Osteoblast (primary cell): ENCODE measurements around the gene PRMT1. TPM values are rescaled to one million over a fixed set of nuclear protein-coding genes. Genes with fewer than 3 reads are reported as not detected.

Experiments
- DNase-seq: peaks from one replicate; pipeline ENCODE4 v3.0.0; 2011; ENCODE audit warnings: low spot score, mixed read lengths; ENCODE audit not compliant: insufficient read length; ENCODE audit errors: missing footprints
- H2AFZ ChIP-seq: 2 replicates; pipeline ENCODE4 v1.6.0; 2011; ENCODE audit warnings: mild to moderate bottlenecking, low read length
- H3K27ac ChIP-seq: 2 replicates; pipeline ENCODE4 v1.5.1; 2011; ENCODE audit warnings: mild to moderate bottlenecking, low read depth, low read length, moderate library complexity
- H3K27me3 ChIP-seq: 2 replicates; pipeline ENCODE4 v1.6.0; 2012; ENCODE audit warnings: mild to moderate bottlenecking, control low read depth, inconsistent platforms, low read length, moderate library complexity; ENCODE audit not compliant: insufficient read depth
- H3K36me3 ChIP-seq: 2 replicates; pipeline ENCODE4 v1.5.1; 2011; ENCODE audit warnings: mild to moderate bottlenecking, low read length, control low read depth, moderate library complexity; ENCODE audit not compliant: insufficient read depth
- H3K4me1 ChIP-seq: 2 replicates; pipeline ENCODE4 v1.5.1; 2011; ENCODE audit warnings: mild to moderate bottlenecking, low read length, control low read depth, moderate library complexity; ENCODE audit not compliant: insufficient read depth
- H3K4me2 ChIP-seq: 2 replicates; pipeline ENCODE4 v1.6.0; 2011; ENCODE audit warnings: mild to moderate bottlenecking, low read length; ENCODE audit not compliant: insufficient read depth
- H3K4me3 ChIP-seq: fragments of 200-600 bp; sonication (generic); 3 replicates; pipeline ENCODE4 v1.5.1; 2012; ENCODE audit warnings: mild to moderate bottlenecking, low read length, inconsistent platforms; ENCODE audit not compliant: insufficient read depth
- H3K79me2 ChIP-seq: 2 replicates; pipeline ENCODE4 v1.6.0; 2012; ENCODE audit warnings: mild to moderate bottlenecking, low read length, control low read depth, inconsistent platforms; ENCODE audit not compliant: insufficient read depth
- H3K9me3 ChIP-seq: 2 replicates; pipeline ENCODE4 v1.5.1; 2011; ENCODE audit warnings: low read depth, low read length, control low read depth
- H4K20me1 ChIP-seq: 2 replicates; pipeline ENCODE4 v1.6.0; 2012; ENCODE audit warnings: mild to moderate bottlenecking, low read length, control low read depth; ENCODE audit not compliant: insufficient read depth
- total RNA-seq: library from RNA; depleted of rRNA; stranded (reverse); fragments of >200 nt; gene quantifications from 2 replicates; pipeline ENCODE4 v1.2.3, GENCODE V29; 2012
- TF ChIP-seq, protein P1 (sequence below): IDR thresholded peaks from 2 replicates; pipeline ENCODE4 v1.5.1; 2011; ENCODE audit warnings: mild to moderate bottlenecking, low read depth, low read length, moderate library complexity; ENCODE audit errors: extremely low read depth

The PRMT1 gene
- total RNA-seq, 1 donor = 208 TPM

DNA sequence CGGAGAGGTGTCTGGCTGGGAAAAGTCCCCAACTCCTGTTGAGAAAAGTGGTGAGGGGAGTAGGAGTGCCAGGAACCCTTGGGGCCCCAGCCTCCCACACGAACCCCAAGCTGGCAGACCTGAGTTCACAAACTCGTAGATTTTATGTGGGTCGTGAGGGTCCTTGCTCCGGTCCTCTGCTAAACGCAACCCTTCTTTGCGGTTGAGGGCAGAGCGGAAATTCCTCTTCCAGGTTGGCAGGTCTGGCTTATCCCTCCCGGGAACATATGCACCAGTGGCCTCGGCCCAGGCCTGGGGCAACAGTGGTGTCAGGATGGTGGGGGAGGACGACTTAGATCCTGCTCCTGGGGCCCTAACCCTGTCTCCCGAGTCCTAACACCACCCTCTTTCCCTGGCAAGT is 13.8 kb upstream of the PRMT1 start:
- H3K4me1 ChIP-seq = peaks cover 14% of the 10 kb centered on the region
- peaks cover 38% of the 10 kb centered on the region for H3K36me3 ChIP-seq
- H2AFZ ChIP-seq = no peak overlapping the region
- H3K27ac ChIP-seq = no peak overlapping the region
- H3K4me3 ChIP-seq = no peak overlapping the region
- H4K20me1 ChIP-seq = peaks cover 13% of the 10 kb centered on the region
- no peak for DNase-seq
- no peak overlapping the region for H3K4me2 ChIP-seq
- TF ChIP-seq, protein P1, sequence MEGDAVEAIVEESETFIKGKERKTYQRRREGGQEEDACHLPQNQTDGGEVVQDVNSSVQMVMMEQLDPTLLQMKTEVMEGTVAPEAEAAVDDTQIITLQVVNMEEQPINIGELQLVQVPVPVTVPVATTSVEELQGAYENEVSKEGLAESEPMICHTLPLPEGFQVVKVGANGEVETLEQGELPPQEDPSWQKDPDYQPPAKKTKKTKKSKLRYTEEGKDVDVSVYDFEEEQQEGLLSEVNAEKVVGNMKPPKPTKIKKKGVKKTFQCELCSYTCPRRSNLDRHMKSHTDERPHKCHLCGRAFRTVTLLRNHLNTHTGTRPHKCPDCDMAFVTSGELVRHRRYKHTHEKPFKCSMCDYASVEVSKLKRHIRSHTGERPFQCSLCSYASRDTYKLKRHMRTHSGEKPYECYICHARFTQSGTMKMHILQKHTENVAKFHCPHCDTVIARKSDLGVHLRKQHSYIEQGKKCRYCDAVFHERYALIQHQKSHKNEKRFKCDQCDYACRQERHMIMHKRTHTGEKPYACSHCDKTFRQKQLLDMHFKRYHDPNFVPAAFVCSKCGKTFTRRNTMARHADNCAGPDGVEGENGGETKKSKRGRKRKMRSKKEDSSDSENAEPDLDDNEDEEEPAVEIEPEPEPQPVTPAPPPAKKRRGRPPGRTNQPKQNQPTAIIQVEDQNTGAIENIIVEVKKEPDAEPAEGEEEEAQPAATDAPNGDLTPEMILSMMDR = no peak
- H3K27me3 ChIP-seq = no peaks in the 10 kb centered on the region
- H3K79me2 ChIP-seq = peaks cover 35% of the 10 kb centered on the region
- no peaks in the 10 kb centered on the region for H3K9me3 ChIP-seq

DNA sequence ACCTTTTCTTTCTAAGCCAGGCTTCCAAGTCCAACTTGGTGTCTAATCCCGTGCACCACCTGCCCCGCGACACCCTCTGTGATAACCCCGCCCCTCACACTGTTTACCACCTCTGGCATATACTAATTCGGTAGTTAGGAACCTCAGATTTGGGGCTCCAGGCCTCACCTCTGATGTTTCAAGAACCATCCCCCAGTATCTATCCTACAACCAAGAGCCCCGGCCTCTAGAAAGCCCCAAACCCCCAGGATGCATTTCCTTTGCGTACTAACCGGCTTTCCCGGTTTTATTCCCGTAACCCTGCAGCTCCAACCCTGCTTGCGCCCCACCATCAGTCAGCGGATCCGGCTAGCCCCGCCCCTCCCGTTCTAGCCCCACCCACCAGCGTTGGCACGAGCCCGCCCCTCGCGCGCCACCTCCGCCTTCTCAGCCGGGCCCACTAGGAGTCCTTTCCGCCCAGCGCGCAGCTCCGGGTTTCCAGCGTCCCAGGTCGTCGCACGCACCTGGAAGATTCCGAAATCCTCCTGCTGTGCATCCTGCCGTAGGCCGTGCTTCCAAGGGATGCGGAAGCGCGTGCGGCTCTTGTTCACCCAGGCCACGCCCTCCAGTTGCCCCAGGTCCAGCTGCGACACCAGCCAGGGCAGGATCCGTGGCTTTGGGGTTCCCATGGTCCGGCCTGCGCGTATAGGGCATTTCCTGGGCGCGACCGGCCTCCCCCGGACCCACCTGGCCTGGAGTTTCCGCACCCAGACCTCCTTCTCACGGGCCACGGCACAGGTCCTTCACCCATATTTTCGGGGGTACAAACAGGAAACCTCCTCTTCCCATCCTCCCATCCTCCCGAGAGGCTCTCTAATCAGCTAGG is 12.7 kb upstream of the PRMT1 start:
- peaks cover 28% of the 10 kb centered on the region for H3K36me3 ChIP-seq
- DNase-seq = peak; percentile 99
- peak overlapping the region; percentile 90 for H3K4me2 ChIP-seq
- peak overlapping the region; percentile 88 for H3K4me3 ChIP-seq
- H3K79me2 ChIP-seq = peaks cover 35% of the 10 kb centered on the region
- H2AFZ ChIP-seq = peak overlapping the region; percentile 87
- H3K27me3 ChIP-seq = no peaks in the 10 kb centered on the region
- TF ChIP-seq, protein P1 = no peak
- H4K20me1 ChIP-seq = peaks cover 4% of the 10 kb centered on the region
- peak overlapping the region; percentile 56 for H3K27ac ChIP-seq
- H3K4me1 ChIP-seq = peaks cover 14% of the 10 kb centered on the region
- no peaks in the 10 kb centered on the region for H3K9me3 ChIP-seq

DNA sequence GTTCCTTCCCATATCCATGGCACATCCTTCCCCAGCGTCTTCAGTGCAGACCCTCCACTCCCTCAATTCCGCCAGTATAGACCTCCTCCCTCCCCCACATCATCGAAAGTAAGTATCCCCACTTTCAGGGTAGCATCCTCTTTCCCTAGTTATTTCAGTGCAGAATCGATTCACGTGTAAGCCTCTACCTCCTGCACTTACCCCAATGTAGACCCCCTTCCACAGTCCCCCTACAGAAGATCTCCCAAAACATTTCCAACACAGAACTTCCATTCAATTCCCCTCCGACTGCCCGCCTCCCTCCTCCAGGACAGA is 12.1 kb upstream of the PRMT1 start:
- peaks cover 4% of the 10 kb centered on the region for H4K20me1 ChIP-seq
- peaks cover 35% of the 10 kb centered on the region for H3K79me2 ChIP-seq
- peaks cover 27% of the 10 kb centered on the region for H3K36me3 ChIP-seq
- H3K27ac ChIP-seq = peak overlapping the region; percentile 45
- peak overlapping the region; percentile 90 for H3K4me2 ChIP-seq
- H3K4me3 ChIP-seq = peak overlapping the region; percentile 88
- no peaks in the 10 kb centered on the region for H3K27me3 ChIP-seq
- H2AFZ ChIP-seq = peak overlapping the region; percentile 87
- peaks cover 14% of the 10 kb centered on the region for H3K4me1 ChIP-seq
- no peak for DNase-seq
- TF ChIP-seq, protein P1 = no peak
- no peaks in the 10 kb centered on the region for H3K9me3 ChIP-seq

DNA sequence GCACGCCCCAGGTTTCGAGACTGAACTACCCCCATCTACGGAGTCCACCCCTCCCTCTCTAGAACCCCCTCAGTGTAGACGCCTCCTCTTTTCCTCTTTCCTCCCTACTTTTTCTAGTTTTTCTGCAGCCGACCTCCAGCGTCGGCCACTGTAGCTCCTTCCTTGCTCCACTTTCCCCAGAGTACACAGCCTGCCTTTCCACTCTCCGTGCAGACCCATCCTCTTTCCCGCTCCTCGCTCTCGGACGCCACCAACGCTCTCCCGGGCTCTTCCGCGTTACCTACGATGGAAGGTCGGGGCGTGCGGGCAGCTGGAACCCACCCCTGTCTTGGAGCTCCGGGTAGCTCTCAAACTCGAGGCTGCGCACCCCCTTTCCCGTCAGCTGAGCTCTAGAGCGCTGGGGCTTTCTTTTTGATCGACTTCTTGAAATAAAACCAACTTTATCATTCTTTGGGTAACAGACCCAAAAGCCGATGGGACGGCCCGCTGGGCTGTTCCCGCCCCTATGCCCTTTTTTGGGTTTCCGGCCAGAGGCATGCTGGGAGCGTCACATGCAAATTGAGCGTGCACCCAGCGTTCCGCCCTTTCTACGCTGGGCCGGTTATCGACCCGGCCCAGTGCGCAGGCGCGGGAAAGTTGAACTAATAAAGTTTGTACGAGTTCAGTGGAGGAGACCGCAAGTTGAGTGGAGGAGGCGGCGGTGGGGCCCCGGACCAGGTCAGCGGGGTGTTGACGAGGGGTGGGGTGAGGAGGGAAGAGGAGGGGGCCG is 11.5 kb upstream of the PRMT1 start, which contains the start of the genes BCL2L12 and IRF3:
TSS of gene BCL2L12 (plus strand) at position 583 of the 769 bp plus-strand sequence. CDS start 760 bp downstream, outside the sequence.
TSS of gene IRF3 (minus strand) at position 507 of the 769 bp plus-strand sequence. CDS start 1,019 bp downstream, outside the sequence.
- H3K9me3 ChIP-seq = no peaks in the 10 kb centered on the region
- H3K4me3 ChIP-seq = peak within 1 kb of the TSS; percentile 88
- TF ChIP-seq, protein P1 = no peak
- peak within 1 kb of the TSS; percentile 87 for H2AFZ ChIP-seq
- H3K27me3 ChIP-seq = no peaks in the 10 kb centered on the region
- peak; percentile 100 for DNase-seq
- peaks cover 4% of the 10 kb centered on the region for H4K20me1 ChIP-seq
- H3K36me3 ChIP-seq = peaks cover 25% of the 10 kb centered on the region
- H3K4me2 ChIP-seq = peak within 1 kb of the TSS; percentile 90
- peak within 1 kb of the TSS; percentile 45 for H3K27ac ChIP-seq
- peaks cover 14% of the 10 kb centered on the region for H3K4me1 ChIP-seq
- H3K79me2 ChIP-seq = peaks cover 35% of the 10 kb centered on the region
